ENCODE measurements around the gene MMP17. TPM values are rescaled to one million over a fixed set of nuclear protein-coding genes. Genes with fewer than 3 reads are reported as not detected.
A peak's percentile ranks its signal among the peaks of the same experiment; 100 is the strongest.

MMP17 gene
- total RNA-seq, 6 donors from 2014 or later = 3.1 to 7.1 (median 5.9) TPM

- no peak for DNase-seq
- no peak for ATAC-seq (ENCODE audit: low FRiP score in 2 of 2)
- TF ChIP-seq CTCF (IDR thresholded peaks at IDR 0.05) (no peak), POLR2A (IDR thresholded peaks at IDR 0.05) (no peak), EP300 (IDR thresholded peaks at IDR 0.05) (no peak), POLR2AphosphoS5 (IDR thresholded peaks at IDR 0.05) (no peak)
- Histone ChIP-seq H3K27ac (peak overlapping the region; percentile 2 to 99 (median 94)), H3K4me3 (peak overlapping the region in 3 of 4 donors; percentile 51 to 84 (median 79)), H3K9me3 (no peaks in the 10 kb centered on the region), H3K27me3 (no peaks in the 10 kb centered on the region), H3K4me1 (peaks cover 22 to 28% (median 23%) of the 10 kb centered on the region in 4 donors), H3K36me3 (no peaks in the 10 kb centered on the region)
- 44 to 46% methylated on average over 15 of the region's 19 CpGs for WGBS, 2 donors
Observed at GRCh38 chr12:131893605-131894312, 65.6 kb downstream of the MMP17 start.

GRCh38 chr12:131894313-131894860 lies 66.2 kb downstream of the MMP17 start, which contains the start of gene ULK1:
Gene ULK1 (plus strand): TSS chr12:131894622. CDS start chr12:131895002, 380 bp downstream.
- Histone ChIP-seq H3K27me3 (no peaks in the 10 kb centered on the region), H3K36me3 (peaks cover 0 to 6% (median 0%) of the 10 kb centered on the region in 4 donors), H3K4me1 (peaks cover 22 to 28% (median 23%) of the 10 kb centered on the region in 4 donors), H3K4me3 (peak within 1 kb of the TSS; percentile 51 to 84 (median 72)), H3K27ac (peak within 1 kb of the TSS; percentile 89 to 99 (median 96)), H3K9me3 (no peaks in the 10 kb centered on the region)
- DNase-seq = peak; percentile 92 to 99
- TF ChIP-seq CTCF (IDR thresholded peaks at IDR 0.05) (no peak), POLR2A (IDR thresholded peaks at IDR 0.05) (peak; percentile 73 to 96 (median 80)), EP300 (IDR thresholded peaks at IDR 0.05) (no peak), POLR2AphosphoS5 (IDR thresholded peaks at IDR 0.05) (peak; percentile 49 to 88)
- peak; percentile 85 to 88 for ATAC-seq (ENCODE audit: low FRiP score in 2 of 2)
- 0 to 3% methylated on average over 6 to 23 of the region's 64 CpGs for WGBS, 2 donors

GRCh38 chr12:131894981-131895639 lies 66.9 kb downstream of the MMP17 start:
- H3K4me1 ChIP-seq = peaks cover 22 to 35% (median 23%) of the 10 kb centered on the region in 4 donors
- TF ChIP-seq CTCF (IDR thresholded peaks at IDR 0.05) (no peak), POLR2AphosphoS5 (IDR thresholded peaks at IDR 0.05) (no peak), POLR2A (IDR thresholded peaks at IDR 0.05) (no peak), EP300 (IDR thresholded peaks at IDR 0.05) (no peak)
- 0 to 2% methylated on average over 5 to 13 of the region's 54 CpGs for WGBS, 2 donors

DNA sequence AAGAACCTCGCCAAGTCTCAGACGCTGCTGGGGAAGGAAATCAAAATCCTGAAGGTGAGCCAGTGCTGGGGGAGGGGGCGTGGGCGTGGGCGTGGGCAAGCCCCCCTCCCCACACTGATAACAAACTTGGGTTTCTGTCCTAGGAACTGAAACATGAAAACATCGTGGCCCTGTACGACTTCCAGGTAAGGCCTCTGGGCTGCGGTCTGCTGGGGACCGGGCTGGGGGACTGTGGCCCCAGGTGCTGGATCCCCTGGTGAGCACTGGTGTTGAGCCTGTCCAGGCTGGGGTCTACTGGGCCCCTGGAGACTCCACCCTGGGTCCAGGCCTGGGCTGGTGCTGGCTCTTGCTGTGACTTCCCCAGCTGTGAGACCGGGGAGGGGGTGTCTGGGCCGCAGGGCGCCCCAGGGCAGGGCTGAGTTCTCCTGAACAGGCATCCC lies 67.5 kb downstream of the MMP17 start:
- peak overlapping the region; percentile 51 to 84 (median 69) for H3K4me3 ChIP-seq
- no peaks in the 10 kb centered on the region for H3K9me3 ChIP-seq
- 0% methylated on average over 6 to 9 of the region's 12 CpGs for WGBS, 2 donors
- DNase-seq (no peak), ATAC-seq (ENCODE audit: low FRiP score in 2 of 2) (no peak)
- H3K27me3 ChIP-seq = no peaks in the 10 kb centered on the region
- peaks cover 22 to 39% (median 25%) of the 10 kb centered on the region in 4 donors for H3K4me1 ChIP-seq
- no peak for TF ChIP-seq POLR2A (IDR thresholded peaks at IDR 0.05)
- TF ChIP-seq CTCF (IDR thresholded peaks at IDR 0.05) = no peak
- no peak for TF ChIP-seq EP300 (IDR thresholded peaks at IDR 0.05)
- no peak for TF ChIP-seq POLR2AphosphoS5 (IDR thresholded peaks at IDR 0.05)
- peaks cover 0 to 8% (median 0%) of the 10 kb centered on the region in 4 donors for H3K36me3 ChIP-seq
- H3K27ac ChIP-seq = peak overlapping the region; percentile 89 to 99 (median 96)

More at GRCh38 chr12:131894981-131895639, 66.9 kb downstream of the MMP17 start:
- H3K27ac ChIP-seq = peak overlapping the region; percentile 89 to 99 (median 96)
- DNase-seq (peak in 1 of 2 donors; percentile 88), ATAC-seq (ENCODE audit: low FRiP score in 2 of 2) (no peak)
- H3K4me3 ChIP-seq = peak overlapping the region; percentile 51 to 84 (median 69)
- peaks cover 0 to 8% (median 0%) of the 10 kb centered on the region in 4 donors for H3K36me3 ChIP-seq
- H3K9me3 ChIP-seq = no peaks in the 10 kb centered on the region
- no peaks in the 10 kb centered on the region for H3K27me3 ChIP-seq
